Measurements from ENCODE around the gene VDAC2. TPM values are rescaled to one million over a fixed set of nuclear protein-coding genes. Genes with fewer than 3 reads are reported as not detected.
A peak's percentile ranks its signal among the peaks of the same experiment; 100 is the strongest.

VDAC2 gene
- total and polyA plus RNA-seq, 10 of the 15 experiments (the other 5 are each of a cell fraction or from before 2014, with no cell fraction given): 73.4 to 294 (median 146) TPM

GRCh38 chr10:75210282-75211006 lies at the start of gene VDAC2 (continued):
- no peak; the same call in 1 of the 2 replicates for TF ChIP-seq ZNF687 (IDR thresholded peaks at IDR 0.05)
- TF ChIP-seq MXI1 (IDR thresholded peaks at IDR 0.05; ENCODE audit: low read depth, low read length): peak; percentile 76
- peak; percentile 90 for TF ChIP-seq RELB (IDR thresholded peaks at IDR 0.05; ENCODE audit: low read depth)
- TF ChIP-seq MLLT1 (IDR thresholded peaks at IDR 0.05): 0 out of 2 replicates have a peak, but pooled peaks have one; percentile 60
- TF ChIP-seq SP1 (IDR thresholded peaks at IDR 0.05; ENCODE audit: low read depth, low read length): peak; percentile 69
- no peak for TF ChIP-seq KDM1A (IDR thresholded peaks at IDR 0.05; ENCODE audit: borderline replicate concordance)
- peak; percentile 91 for TF ChIP-seq ZNF207 (IDR thresholded peaks at IDR 0.05; ENCODE audit: borderline replicate concordance)
- TF ChIP-seq MYB (IDR thresholded peaks at IDR 0.05; ENCODE audit: borderline replicate concordance, low read depth, low read length): peak; percentile 100
- TF ChIP-seq HCFC1 (IDR thresholded peaks at IDR 0.05; ENCODE audit: low read length): peak; percentile 76
- TF ChIP-seq GATAD2B (conservative IDR thresholded peaks at IDR 0.05; ENCODE audit: low read depth): peak; percentile 71; the same call in 1 of the 2 replicates
- TF ChIP-seq JUNB (IDR thresholded peaks at IDR 0.05): no peak
- TF ChIP-seq JUND (IDR thresholded peaks at IDR 0.05; ENCODE audit: low read depth, low read length): no peak
- no peak for TF ChIP-seq ZBTB4 (CRISPR knock-in tag; IDR thresholded peaks at IDR 0.05)
- TF ChIP-seq SIN3A (IDR thresholded peaks at IDR 0.05; ENCODE audit: low read depth, low read length): peak; percentile 81
- TF ChIP-seq MYC (IDR thresholded peaks at IDR 0.05; ENCODE audit: insufficient read depth, insufficient read length, insufficient replicate concordance, low read length, severe bottlenecking): peak; percentile 98
- TF ChIP-seq ZNF384 (IDR thresholded peaks at IDR 0.05; ENCODE audit: borderline replicate concordance, low read depth, low read length): no peak
